ENCODE results near the gene UBFD1. TPM values are rescaled to one million over a fixed set of nuclear protein-coding genes. Genes with fewer than 3 reads are reported as not detected.
A peak's percentile ranks its signal among the peaks of the same experiment; 100 is the strongest.
"Not testable (repeated sequence)": the region's sequence is repeated elsewhere in the genome, so short reads cannot be mapped to it uniquely, and the experiment has no call there.

UBFD1 gene
- total RNA-seq, 3 donors from 2014 or later (not counting 1 experiment from before 2014, with no cell fraction given) = 51.4 to 65.8 (median 63.6) TPM

DNA sequence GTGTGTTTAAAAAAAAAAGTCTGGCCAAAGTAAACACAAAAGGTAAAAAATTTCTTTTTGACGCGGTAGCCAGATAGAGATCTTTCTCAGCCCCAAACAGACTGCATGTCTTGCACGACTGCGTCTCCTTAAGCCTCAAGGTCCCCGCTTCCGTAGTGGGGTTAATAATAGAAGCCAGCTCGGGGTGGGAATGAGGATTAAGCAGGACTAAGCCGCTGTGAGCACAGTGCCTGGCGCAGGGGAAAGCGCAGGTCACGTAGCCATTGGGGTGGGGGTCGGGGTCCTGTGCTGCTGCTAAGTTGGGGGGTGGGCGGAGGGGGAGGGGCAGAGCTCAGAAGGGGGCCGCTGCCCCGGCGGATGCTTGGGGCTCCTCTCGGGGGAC is 47.8 kb upstream of the UBFD1 start:
- peak overlapping the region; percentile 1 to 81 for H3K27ac Mint-ChIP-seq
- Histone ChIP-seq H3K27ac (ENCODE audit: low read length) (peak overlapping the region; percentile 36), H3K27me3 (ENCODE audit: control insufficient read depth, insufficient read depth, low read length) (no peaks in the 10 kb centered on the region), H3K4me1 (ENCODE audit: control insufficient read depth, insufficient read depth, low read length) (peaks cover 43% of the 10 kb centered on the region), H3K36me3 (ENCODE audit: control insufficient read depth, insufficient read depth, low read length) (no peaks in the 10 kb centered on the region), H3K4me3 (ENCODE audit: low read length) (peak overlapping the region; percentile 58), H3K9me3 (ENCODE audit: control insufficient read depth, insufficient read depth, low read length) (no peaks in the 10 kb centered on the region)
- DNase-seq (peak; percentile 32 to 70), ATAC-seq (peak; percentile 23 to 49 (median 38))
- H3K4me3 Mint-ChIP-seq = peak overlapping the region; percentile 92
- WGBS (ENCODE audit: insufficient coverage) = 0% methylated on average over 16 of the region's 17 CpGs
- peaks cover 47 to 48% of the 10 kb centered on the region in 2 donors for H3K4me1 Mint-ChIP-seq
- no peaks in the 10 kb centered on the region for H3K27me3 Mint-ChIP-seq (ENCODE audit: low read depth in 2 of 2)
- TF ChIP-seq, protein P1, sequence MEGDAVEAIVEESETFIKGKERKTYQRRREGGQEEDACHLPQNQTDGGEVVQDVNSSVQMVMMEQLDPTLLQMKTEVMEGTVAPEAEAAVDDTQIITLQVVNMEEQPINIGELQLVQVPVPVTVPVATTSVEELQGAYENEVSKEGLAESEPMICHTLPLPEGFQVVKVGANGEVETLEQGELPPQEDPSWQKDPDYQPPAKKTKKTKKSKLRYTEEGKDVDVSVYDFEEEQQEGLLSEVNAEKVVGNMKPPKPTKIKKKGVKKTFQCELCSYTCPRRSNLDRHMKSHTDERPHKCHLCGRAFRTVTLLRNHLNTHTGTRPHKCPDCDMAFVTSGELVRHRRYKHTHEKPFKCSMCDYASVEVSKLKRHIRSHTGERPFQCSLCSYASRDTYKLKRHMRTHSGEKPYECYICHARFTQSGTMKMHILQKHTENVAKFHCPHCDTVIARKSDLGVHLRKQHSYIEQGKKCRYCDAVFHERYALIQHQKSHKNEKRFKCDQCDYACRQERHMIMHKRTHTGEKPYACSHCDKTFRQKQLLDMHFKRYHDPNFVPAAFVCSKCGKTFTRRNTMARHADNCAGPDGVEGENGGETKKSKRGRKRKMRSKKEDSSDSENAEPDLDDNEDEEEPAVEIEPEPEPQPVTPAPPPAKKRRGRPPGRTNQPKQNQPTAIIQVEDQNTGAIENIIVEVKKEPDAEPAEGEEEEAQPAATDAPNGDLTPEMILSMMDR (IDR thresholded peaks at IDR 0.05) = no peak
- no peaks in the 10 kb centered on the region for H3K9me3 Mint-ChIP-seq
- H3K36me3 Mint-ChIP-seq = no peaks in the 10 kb centered on the region
- intact Hi-C loops (cut with micrococcal nuclease) = no loop called here

DNA sequence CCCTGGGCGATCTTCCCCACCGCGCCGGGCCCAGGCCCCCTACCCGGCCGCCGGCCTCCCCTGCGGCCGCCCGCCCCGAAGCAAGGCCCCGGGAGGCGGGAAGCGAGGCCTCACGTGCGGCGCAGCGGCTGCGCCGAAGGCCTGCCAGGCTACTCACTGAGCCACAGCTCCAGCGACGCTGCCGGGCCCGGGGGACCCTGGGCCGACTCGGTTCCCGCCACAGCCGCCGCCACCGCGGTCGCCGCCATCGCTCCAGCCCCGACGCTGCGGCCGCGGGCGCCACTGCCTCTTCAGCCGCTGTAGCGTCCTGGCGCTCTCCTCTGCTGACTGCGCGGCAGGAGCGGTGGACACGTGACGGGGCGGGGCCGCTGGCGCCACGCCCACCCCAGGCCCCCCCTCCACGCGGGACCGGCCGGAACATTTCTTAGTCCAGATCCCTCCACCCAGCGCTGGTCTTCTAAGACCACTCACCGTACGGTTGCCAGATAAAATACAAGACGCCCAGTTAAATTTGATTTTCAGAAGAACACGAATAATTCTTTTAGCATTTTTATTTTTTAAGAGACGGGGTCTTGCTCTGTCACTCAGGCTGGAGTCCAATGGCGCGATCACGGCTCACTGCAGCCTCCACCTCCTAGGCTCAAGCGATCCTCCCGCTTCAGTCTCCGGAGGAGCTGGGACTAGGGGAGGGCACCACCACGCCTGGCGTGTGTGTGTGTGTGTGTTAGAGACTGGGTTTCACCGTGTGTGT is 47.2 kb upstream of the UBFD1 start, which contains the start of gene GGA2:
Gene GGA2 (minus strand): TSS at position 331 of the 751 bp plus-strand sequence. CDS start 83 bp downstream, at position 248.
- intact Hi-C loops (cut with micrococcal nuclease) = no loop called here
- no peaks in the 10 kb centered on the region for H3K9me3 Mint-ChIP-seq

DNA sequence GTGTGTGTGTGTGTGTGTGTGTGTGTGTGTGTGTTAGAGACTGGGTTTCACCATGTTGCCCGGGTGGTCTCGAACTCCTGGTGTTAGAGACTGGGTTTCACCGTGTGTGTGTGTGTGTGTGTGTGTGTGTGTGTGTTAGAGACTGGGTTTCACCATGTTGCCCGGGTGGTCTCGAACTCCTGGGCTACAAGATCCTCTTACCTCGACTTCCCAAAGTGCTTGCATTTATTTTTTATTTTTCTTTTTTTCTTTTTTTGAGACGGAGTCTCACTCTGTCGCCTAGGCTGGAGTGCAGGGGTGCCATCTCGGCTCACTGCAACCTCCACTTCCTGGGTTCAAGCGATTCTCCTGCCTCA is 46.6 kb upstream of the UBFD1 start:
- H3K9me3 ChIP-seq (ENCODE audit: control insufficient read depth, insufficient read depth, low read length); H3K27me3 Mint-ChIP-seq (ENCODE audit: low read depth in 2 of 2); H3K36me3 ChIP-seq (ENCODE audit: control insufficient read depth, insufficient read depth, low read length); H3K36me3 Mint-ChIP-seq; ATAC-seq; DNase-seq; H3K27me3 ChIP-seq (ENCODE audit: control insufficient read depth, insufficient read depth, low read length); H3K9me3 Mint-ChIP-seq; intact Hi-C loops (cut with micrococcal nuclease): not testable (repeated sequence)
- H3K4me3 Mint-ChIP-seq = peak overlapping the region; percentile 88
- peak overlapping the region; percentile 40 for H3K27ac ChIP-seq (ENCODE audit: low read length)
- H3K27ac Mint-ChIP-seq = peak overlapping the region; percentile 67 to 81
- 79% methylated on average over 10 of the region's 10 CpGs for WGBS (ENCODE audit: insufficient coverage)
- peaks cover 42% of the 10 kb centered on the region for H3K4me1 ChIP-seq (ENCODE audit: control insufficient read depth, insufficient read depth, low read length)
- peaks cover 39 to 45% of the 10 kb centered on the region in 2 donors for H3K4me1 Mint-ChIP-seq
- H3K4me3 ChIP-seq (ENCODE audit: low read length) = peak overlapping the region; percentile 70

More for the DNA sequence above, 47.2 kb upstream of the UBFD1 start, which contains the start of gene GGA2:
- Histone ChIP-seq H3K4me1 (ENCODE audit: control insufficient read depth, insufficient read depth, low read length) (peaks cover 42% of the 10 kb centered on the region), H3K36me3 (ENCODE audit: control insufficient read depth, insufficient read depth, low read length) (no peaks in the 10 kb centered on the region), H3K9me3 (ENCODE audit: control insufficient read depth, insufficient read depth, low read length) (no peaks in the 10 kb centered on the region), H3K27ac (ENCODE audit: low read length) (peak within 1 kb of the TSS; percentile 40), H3K4me3 (ENCODE audit: low read length) (peak within 1 kb of the TSS; percentile 70), H3K27me3 (ENCODE audit: control insufficient read depth, insufficient read depth, low read length) (no peaks in the 10 kb centered on the region)
- Mint-ChIP-seq H3K4me1 (peaks cover 43 to 46% of the 10 kb centered on the region in 2 donors), H3K36me3 (no peaks in the 10 kb centered on the region), H3K27ac (peak within 1 kb of the TSS; percentile 67 to 81), H3K4me3 (peak within 1 kb of the TSS; percentile 92), H3K27me3 (ENCODE audit: low read depth in 2 of 2) (no peaks in the 10 kb centered on the region)
- TF ChIP-seq, protein P1 (IDR thresholded peaks at IDR 0.05) = no peak
- under 1% methylated on average over 71 of the region's 71 CpGs for WGBS (ENCODE audit: insufficient coverage)
- peak; percentile 87 to 95 (median 93) for ATAC-seq
- peak; percentile 76 to 89 for DNase-seq

DNA sequence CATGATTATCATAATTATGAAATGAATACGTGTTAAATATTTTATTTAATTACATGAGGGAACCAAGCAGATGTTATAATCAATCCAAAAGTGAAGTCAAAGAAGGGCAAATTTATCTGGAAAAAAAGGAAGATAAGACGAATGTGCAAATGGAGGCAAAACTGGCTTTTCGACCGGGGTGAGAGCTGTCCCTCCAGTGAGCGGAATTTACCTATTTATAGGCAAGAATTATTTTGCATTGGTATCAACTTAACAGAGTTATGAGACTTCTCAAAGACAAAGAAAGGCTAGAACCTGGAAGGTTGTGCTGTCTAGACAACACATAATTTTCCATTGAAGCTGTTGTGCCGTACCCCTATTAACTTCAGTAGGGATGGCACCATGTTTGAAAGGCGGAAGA is 45.8 kb upstream of the UBFD1 start:
- intact Hi-C loops (cut with micrococcal nuclease) = no loop called here
- no peak overlapping the region for H3K27ac Mint-ChIP-seq
- no peaks in the 10 kb centered on the region for H3K9me3 ChIP-seq (ENCODE audit: control insufficient read depth, insufficient read depth, low read length)
- H3K36me3 Mint-ChIP-seq = no peaks in the 10 kb centered on the region
- peaks cover 33 to 36% of the 10 kb centered on the region in 2 donors for H3K4me1 Mint-ChIP-seq
- H3K27ac ChIP-seq (ENCODE audit: low read length) = no peak overlapping the region
- WGBS (ENCODE audit: insufficient coverage) = 91% methylated on average over 6 of the region's 7 CpGs
- H3K4me3 Mint-ChIP-seq = peak overlapping the region; percentile 88
- H3K36me3 ChIP-seq (ENCODE audit: control insufficient read depth, insufficient read depth, low read length) = no peaks in the 10 kb centered on the region
- TF ChIP-seq, protein P1 (IDR thresholded peaks at IDR 0.05) = no peak
- DNase-seq (no peak), ATAC-seq (no peak)
- H3K9me3 Mint-ChIP-seq = no peaks in the 10 kb centered on the region
- no peaks in the 10 kb centered on the region for H3K27me3 Mint-ChIP-seq (ENCODE audit: low read depth in 2 of 2)
- no peak overlapping the region for H3K4me3 ChIP-seq (ENCODE audit: low read length)
- no peaks in the 10 kb centered on the region for H3K27me3 ChIP-seq (ENCODE audit: control insufficient read depth, insufficient read depth, low read length)
- peaks cover 36% of the 10 kb centered on the region for H3K4me1 ChIP-seq (ENCODE audit: control insufficient read depth, insufficient read depth, low read length)

All from natural killer cell (primary cell).